ENCODE measurements around the gene PEPD.

The PEPD gene

DNA sequence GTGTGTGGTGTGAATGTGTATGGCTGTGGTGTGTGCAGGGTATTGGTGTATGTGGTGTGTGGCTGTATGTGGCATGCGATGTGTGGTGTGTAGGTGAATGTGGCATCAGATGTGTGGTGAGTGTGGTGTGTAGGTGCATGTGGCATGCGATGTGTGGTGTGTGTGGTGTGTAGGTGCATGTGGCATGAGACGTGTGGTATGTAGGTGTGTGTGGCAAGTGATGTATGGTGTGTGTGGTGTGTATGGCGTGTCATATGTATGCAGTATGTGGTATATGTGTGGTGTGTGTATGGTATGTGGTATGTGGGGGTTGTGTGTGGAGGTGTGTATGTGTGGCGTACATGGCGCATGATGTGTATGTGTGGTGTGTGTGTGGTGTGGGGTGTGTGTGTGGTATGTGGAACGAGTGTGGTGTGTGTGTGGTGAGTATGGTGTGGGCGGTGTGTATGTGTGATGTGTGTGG, 63.4 kb downstream of the PEPD start:
- H3K9me3 Mint-ChIP-seq = no peaks in the 10 kb centered on the region
- ATAC-seq (peak; percentile 26), DNase-seq (no peak)
- no peak overlapping the region for H3K4me3 Mint-ChIP-seq
- H3K27me3 Mint-ChIP-seq = no peaks in the 10 kb centered on the region
- H3K27ac Mint-ChIP-seq = no peak overlapping the region
- H3K4me1 Mint-ChIP-seq = peaks cover 5% of the 10 kb centered on the region

- ATAC-seq = no peak
- H3K9me3 Mint-ChIP-seq = no peaks in the 10 kb centered on the region
- no peak for DNase-seq
Observed at GRCh38 chr19:33456845-33457220, 64.8 kb downstream of the PEPD start.

DNA sequence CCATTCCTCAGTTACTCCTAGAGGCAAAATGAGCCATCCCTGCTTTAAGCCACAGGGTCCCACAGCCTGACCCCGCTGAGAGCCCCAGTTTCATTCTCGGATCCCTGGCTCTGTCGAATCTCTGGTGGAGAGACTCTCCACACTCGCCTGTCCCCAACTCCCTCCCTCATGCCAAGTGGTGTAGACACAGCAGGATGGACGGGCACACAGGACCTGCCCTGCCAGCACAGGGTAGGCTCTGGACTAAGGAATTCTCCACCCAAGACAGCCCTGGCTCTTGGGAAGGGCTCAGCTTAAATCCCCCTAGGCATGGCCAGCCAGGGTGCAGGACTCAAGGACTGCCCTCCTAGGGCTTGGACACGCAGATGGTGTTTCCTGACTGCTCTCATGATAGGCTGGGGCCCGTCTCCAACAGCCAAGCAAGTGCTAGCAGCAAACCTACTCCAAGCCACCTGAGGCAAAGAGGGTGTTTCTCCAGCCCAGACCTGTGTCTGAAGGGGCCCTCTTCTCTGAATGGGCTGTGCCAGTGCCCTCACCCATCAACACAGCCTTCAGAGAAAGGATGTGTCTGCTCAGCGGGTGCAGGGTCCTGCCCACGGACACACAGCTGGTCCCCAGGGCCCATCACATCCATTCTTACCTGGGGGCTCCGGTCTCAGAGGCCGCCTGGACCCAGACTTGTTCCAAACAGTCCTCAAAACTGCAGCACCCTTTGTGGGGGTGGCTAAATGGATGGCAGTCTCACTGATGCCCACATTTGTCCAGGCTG, 65.3 kb downstream of the PEPD start:
- Mint-ChIP-seq H3K27ac (no peak overlapping the region), H3K4me3 (no peak overlapping the region), H3K27me3 (no peaks in the 10 kb centered on the region), H3K9me3 (no peaks in the 10 kb centered on the region), H3K4me1 (peaks cover 5% of the 10 kb centered on the region)
- ATAC-seq (no peak), DNase-seq (no peak)

More at GRCh38 chr19:33456845-33457220, 64.8 kb downstream of the PEPD start:
- no peak overlapping the region for H3K27ac Mint-ChIP-seq
- no peak overlapping the region for H3K4me3 Mint-ChIP-seq
- no peaks in the 10 kb centered on the region for H3K27me3 Mint-ChIP-seq
- peaks cover 5% of the 10 kb centered on the region for H3K4me1 Mint-ChIP-seq

- ATAC-seq (no peak), DNase-seq (no peak)
- H3K27ac Mint-ChIP-seq = no peak overlapping the region
- H3K9me3 Mint-ChIP-seq = no peaks in the 10 kb centered on the region
- no peaks in the 10 kb centered on the region for H3K4me1 Mint-ChIP-seq
- H3K4me3 Mint-ChIP-seq = no peak overlapping the region
- H3K27me3 Mint-ChIP-seq = no peaks in the 10 kb centered on the region
Observed at GRCh38 chr19:33453265-33453664, 68.3 kb downstream of the PEPD start.

DNA sequence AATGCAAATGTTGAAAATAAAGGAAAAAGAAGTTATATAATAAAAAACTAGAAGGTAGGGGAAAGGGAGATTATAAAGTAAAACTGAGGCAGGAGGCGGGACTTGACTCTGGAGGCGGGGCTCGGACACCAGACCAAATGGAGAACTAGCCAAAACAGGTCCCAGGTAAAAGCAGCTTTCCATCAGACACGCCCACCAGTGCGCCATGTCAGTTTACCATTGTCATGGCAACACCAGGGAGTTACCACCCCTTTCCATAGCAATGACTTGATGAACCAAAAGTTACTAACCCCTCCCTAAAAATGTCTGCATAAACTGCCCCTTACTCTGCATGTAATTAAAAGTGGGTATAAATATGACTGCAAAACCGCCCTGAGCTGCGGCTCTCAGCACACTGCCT, 70.9 kb downstream of the PEPD start:
- H3K4me3 Mint-ChIP-seq = no peak overlapping the region
- no peak for ATAC-seq

GRCh38 chr19:33449799-33450198, 71.8 kb downstream of the PEPD start:
- H3K27me3 Mint-ChIP-seq = no peaks in the 10 kb centered on the region
- H3K27ac Mint-ChIP-seq = no peak overlapping the region
- ATAC-seq (no peak), DNase-seq (no peak)
- no peak overlapping the region for H3K4me3 Mint-ChIP-seq
- no peaks in the 10 kb centered on the region for H3K9me3 Mint-ChIP-seq
- H3K4me1 Mint-ChIP-seq = no peaks in the 10 kb centered on the region

More for the DNA sequence above, 70.9 kb downstream of the PEPD start:
- Mint-ChIP-seq H3K27ac (no peak overlapping the region), H3K4me1 (no peaks in the 10 kb centered on the region), H3K9me3 (no peaks in the 10 kb centered on the region), H3K27me3 (no peaks in the 10 kb centered on the region)
- DNase-seq = no peak

GRCh38 chr19:33448159-33448516, 73.5 kb downstream of the PEPD start:
- H3K4me3 Mint-ChIP-seq = no peak overlapping the region
- DNase-seq = no peak
- no peaks in the 10 kb centered on the region for H3K4me1 Mint-ChIP-seq
- H3K27me3 Mint-ChIP-seq = no peaks in the 10 kb centered on the region
- H3K27ac Mint-ChIP-seq = peak overlapping the region in 1 of 2 donors; percentile 67
- no peak for ATAC-seq
- H3K9me3 Mint-ChIP-seq = no peaks in the 10 kb centered on the region

- ATAC-seq = no peak
- no peaks in the 10 kb centered on the region for H3K27me3 Mint-ChIP-seq
- no peak for DNase-seq
- H3K4me1 Mint-ChIP-seq = no peaks in the 10 kb centered on the region
- no peak overlapping the region for H3K4me3 Mint-ChIP-seq
- H3K27ac Mint-ChIP-seq = peak overlapping the region in 1 of 2 donors; percentile 67
- no peaks in the 10 kb centered on the region for H3K9me3 Mint-ChIP-seq
Observed at GRCh38 chr19:33447336-33448158, 74.0 kb downstream of the PEPD start.

- Mint-ChIP-seq H3K27me3 (no peaks in the 10 kb centered on the region), H3K9me3 (no peaks in the 10 kb centered on the region), H3K27ac (no peak overlapping the region), H3K4me3 (no peak overlapping the region), H3K4me1 (no peaks in the 10 kb centered on the region)
- ATAC-seq (no peak), DNase-seq (no peak)
Observed at GRCh38 chr19:33446330-33447293, 75.0 kb downstream of the PEPD start.

DNA sequence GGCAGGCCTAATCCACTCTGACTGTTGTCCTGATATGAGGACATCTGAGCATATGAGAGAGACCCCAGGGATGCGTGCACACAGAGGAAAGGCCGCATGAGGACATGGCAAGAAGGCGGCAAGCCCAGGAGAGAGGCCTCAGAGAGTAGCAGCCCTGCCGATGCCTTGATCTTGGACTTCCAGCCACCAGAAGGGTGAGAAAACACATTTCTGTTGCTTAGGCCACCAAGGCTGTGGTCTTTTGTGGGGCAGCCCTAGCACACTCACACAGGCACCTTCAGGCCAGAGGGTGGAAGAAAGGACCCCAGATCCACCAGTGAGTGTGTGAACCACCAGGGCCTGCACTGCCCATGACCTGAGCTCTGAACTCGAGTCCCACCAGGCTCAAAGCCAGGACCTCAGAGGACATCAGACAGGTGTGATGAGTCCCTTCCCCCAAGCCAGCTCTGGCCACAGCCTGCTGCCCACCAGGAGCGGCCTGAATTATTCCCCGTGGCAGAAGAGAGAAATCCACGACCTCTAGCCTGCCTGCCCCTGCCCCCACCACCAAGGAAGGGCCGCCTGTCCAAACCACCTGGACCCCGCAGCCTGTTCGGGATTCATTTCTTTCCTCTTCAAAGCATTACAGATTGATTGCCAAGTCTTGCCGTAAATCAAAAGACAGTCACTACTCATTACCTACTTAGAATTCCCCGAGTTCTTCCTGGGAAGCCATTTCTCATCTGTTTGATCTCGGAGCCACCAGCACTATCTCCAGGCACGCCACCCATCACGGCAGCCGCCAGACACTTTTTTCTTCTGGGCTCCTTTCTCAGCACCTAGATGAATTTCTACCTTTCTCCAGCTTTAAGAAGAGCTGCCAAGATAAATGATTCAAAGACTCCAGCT, 75.9 kb downstream of the PEPD start:
- Mint-ChIP-seq H3K27ac (no peak overlapping the region), H3K4me3 (no peak overlapping the region), H3K9me3 (no peaks in the 10 kb centered on the region), H3K27me3 (no peaks in the 10 kb centered on the region), H3K4me1 (no peaks in the 10 kb centered on the region)
- ATAC-seq = no peak
- DNase-seq = no peak

DNA sequence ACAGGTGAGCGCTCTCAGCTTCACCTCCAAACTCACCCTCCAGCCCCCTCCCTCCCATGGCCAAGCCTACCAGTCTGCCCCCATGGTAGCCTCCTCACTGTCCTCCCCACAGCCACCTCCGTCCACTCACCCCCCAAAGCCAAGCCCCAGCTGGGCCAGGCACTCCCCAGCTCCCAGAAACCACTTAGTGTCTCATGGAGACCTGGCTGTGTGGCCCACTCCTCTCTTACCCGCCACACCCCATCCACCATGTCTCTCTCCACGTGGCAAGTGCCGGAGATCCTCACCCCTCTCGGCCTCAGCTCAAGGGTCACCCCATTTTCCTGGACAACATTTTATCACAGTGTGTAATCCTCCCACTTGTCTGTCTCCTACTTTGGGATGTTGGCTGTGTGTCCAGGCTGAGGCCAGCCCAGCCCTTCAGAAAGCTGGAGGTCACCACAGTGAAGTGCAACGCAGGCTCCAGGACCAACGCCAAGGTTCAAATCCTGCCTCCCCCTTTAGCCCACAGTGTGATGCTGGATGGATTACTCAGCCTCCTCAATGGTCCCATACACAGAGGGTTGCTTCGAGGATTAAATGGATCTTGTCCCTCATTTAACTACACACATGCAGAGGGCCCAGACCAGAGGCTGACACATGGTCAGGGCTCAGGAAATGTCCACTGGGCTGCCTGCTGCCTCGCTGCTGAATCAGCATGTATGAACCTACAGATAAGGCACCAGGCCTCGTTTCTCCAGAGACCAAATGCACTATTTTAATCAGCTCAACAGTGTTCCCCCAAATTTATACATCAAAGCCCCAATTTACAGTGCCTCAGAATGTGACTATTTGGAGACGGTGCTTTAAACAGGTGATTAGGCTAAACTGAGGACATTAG, 76.8 kb downstream of the PEPD start:
- no peak overlapping the region for H3K4me3 Mint-ChIP-seq
- H3K9me3 Mint-ChIP-seq = no peaks in the 10 kb centered on the region
- H3K27ac Mint-ChIP-seq = no peak overlapping the region
- no peak for ATAC-seq
- H3K27me3 Mint-ChIP-seq = no peaks in the 10 kb centered on the region
- H3K4me1 Mint-ChIP-seq = no peaks in the 10 kb centered on the region
- DNase-seq = no peak

DNA sequence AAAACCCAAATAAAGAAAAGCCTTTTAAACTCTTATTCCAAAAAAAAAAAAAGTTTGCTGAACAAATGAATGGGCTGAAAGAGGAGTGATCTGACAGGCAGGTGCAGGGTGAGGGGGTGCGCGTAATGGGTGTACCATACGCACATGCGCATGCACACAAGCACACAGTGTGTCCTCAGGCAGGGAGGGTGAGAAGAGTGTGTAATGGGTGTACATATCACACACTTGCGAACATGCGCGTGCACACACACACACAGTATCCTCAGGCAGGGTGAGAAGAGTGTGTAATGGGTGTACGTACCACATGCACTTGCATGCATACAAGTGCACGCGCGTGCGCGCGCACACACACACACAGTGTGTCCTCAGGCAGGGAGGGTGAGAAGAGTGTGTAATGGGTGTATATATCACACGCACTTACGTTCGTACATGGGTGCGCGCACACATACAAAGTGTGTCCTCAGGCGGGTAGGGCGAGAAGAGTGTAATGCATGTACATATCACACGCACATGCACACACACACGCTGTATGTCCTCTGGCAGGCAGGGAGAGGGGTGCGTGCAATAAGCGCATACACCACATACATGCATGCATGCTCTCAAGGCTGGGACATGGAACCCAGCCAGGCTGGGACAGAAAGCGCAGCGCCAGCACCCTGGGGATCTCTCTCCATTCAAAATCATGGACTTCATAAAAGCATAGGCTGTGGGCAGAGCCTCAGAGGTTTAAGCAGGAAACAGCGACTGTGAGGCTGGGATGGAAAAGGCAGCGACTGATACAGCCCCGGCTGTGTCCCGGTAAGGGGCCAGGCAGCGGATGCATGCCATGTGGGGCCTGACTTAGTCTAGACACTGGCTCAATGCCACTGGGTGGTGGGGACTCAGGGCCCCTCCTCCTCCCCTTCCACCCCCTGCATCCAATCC, 77.7 kb downstream of the PEPD start:
- no peak for ATAC-seq
- Mint-ChIP-seq H3K4me1 (no peaks in the 10 kb centered on the region), H3K27ac (peak overlapping the region in 1 of 2 donors; percentile 54), H3K4me3 (no peak overlapping the region), H3K9me3 (no peaks in the 10 kb centered on the region), H3K27me3 (no peaks in the 10 kb centered on the region)
- DNase-seq = no peak

DNA sequence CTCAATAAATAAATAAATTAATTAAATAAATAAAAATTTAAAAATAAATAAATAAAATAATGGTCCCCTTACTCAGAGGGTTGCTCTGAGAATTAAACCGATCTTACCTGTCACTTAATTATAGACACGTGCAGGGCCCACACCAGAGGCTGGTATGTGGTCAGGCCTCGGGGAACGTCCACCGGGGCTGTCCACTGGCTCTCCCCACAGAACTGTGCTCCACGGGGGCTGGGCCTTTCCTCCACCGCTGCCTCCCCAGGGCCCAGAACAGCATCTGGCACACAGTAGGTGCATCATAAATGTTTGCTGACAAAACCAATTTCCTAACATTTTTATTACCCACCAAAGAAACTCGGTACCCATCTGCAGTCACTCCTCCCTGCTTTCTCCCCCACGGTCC, 78.9 kb downstream of the PEPD start:
- Mint-ChIP-seq H3K27me3 (no peaks in the 10 kb centered on the region), H3K4me3 (no peak overlapping the region), H3K27ac (no peak overlapping the region), H3K9me3 (no peaks in the 10 kb centered on the region), H3K4me1 (no peaks in the 10 kb centered on the region)
- ATAC-seq = no peak
- DNase-seq = no peak

Measured in stimulated activated naive CD8-positive, alpha-beta T cell treated with anti-CD3 and anti-CD28 coated beads, Interleukin-15, amount 100 ng/mL, for 72 hours (primary cell).